GM12873 (cell line): ENCODE data around the gene NOXO1.

Experiments used
- TF ChIP-seq, protein P1 (sequence below): IDR thresholded peaks from 2 replicates; pipeline ENCODE4 v1.5.1; 2012; ENCODE audit warnings: low read depth, mild to moderate bottlenecking, moderate library complexity, low read length, control low read depth; ENCODE audit not compliant: insufficient read depth; ENCODE audit errors: missing control alignments

The NOXO1 gene

DNA sequence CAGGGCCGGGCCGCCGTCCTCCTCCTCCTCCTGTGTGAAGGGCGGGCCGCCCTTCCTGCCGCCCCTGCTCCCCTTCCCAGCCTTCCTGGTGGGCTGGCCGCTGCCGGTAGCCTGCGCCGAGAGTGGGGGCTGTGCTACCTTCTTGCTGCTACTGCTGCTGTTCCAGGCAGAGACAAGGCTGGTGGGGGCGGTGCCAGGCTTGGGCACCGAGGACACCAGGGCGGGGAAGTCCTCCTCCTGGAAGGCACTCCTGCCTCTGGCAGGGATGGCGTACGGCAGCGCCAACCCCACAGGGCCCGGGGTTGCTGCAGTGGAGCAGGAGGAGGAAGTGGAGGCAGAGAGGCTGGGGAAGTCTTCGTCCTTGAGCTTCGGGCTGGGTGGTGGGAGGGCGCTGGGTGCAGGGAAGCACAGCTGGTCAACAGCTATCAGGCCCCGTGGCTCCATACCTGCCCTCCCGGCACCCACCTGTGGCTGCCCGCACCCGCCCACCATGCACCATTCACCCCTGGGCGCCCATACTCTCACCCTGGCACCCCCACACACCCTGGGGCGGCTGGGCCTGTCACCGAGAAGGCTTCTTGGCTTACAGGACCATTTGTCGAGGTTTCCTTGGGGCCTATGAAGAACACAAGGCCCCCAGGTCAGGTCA, 18.7 kb upstream of the NOXO1 start:
- TF ChIP-seq, protein P1, sequence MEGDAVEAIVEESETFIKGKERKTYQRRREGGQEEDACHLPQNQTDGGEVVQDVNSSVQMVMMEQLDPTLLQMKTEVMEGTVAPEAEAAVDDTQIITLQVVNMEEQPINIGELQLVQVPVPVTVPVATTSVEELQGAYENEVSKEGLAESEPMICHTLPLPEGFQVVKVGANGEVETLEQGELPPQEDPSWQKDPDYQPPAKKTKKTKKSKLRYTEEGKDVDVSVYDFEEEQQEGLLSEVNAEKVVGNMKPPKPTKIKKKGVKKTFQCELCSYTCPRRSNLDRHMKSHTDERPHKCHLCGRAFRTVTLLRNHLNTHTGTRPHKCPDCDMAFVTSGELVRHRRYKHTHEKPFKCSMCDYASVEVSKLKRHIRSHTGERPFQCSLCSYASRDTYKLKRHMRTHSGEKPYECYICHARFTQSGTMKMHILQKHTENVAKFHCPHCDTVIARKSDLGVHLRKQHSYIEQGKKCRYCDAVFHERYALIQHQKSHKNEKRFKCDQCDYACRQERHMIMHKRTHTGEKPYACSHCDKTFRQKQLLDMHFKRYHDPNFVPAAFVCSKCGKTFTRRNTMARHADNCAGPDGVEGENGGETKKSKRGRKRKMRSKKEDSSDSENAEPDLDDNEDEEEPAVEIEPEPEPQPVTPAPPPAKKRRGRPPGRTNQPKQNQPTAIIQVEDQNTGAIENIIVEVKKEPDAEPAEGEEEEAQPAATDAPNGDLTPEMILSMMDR: no peak

DNA sequence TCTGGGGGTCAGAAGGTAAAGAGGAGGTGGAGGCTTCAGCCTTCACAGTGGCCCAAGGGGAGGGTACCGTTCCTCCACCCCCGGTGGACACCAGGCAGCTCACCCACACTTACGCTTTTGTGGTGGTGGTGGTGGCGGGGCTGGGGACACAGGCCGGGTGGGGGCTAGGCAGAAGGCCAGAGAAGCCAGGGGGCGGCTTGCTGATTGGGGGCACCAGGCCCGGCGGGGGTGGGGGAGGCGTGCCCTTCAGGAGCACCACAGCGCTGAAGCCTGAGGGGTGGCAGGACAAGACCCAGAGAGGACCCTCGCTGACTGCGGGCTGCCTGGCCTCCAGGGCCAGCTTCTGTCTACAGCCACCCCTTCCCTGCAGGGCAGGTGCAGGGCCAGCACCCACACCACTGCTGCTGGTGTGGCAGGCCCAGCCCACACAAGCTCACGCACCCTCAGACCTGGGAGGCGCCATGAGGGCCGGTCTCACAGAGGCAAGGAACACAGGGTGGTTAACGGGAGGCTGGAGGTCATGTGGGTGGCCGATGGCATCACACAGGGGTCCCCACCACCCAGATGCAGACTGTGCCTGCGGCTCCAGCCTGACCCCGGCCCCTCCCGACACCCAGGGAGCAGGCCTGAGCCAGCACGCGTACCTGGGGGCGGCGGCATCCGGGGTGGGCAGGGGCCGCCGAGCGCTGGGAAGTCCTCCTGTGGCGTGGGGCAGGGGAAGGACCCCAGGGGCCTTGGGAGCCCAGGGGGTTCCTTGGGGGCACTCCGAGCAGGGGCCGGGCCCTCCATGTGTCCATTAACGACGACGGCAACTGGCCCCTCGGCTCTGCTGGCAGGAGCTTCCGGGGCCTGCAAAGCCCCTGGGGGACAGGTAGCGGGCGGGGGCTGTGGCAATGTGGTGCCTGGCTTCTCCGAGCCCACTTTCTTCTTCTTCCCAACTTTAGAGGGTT, 17.9 kb upstream of the NOXO1 start:
- TF ChIP-seq, protein P1: no peak

DNA sequence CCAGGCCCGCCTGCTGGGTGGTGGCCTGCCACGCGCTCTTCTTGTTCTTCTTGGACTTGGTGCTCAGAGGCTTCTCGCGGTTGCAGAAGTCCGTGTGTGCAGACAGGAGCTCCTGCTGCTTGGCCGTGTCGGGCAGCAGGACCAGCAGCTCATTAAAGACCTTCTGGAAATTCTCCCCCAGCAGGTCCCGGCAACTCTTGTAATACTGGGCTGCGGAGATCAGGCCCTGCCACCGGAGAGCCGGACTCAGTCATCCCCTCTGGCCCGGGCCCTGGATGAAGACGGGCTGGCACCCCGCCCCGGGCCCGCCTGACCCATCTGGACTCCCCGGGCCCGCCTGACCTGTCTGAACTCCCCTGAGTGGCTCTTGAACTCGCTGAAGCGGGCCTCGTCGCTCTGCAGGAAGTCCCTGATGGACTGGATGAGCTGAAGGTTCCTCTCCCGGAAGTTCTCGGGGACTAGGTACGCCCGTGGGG, 17.1 kb upstream of the NOXO1 start:
- TF ChIP-seq, protein P1: no peak

DNA sequence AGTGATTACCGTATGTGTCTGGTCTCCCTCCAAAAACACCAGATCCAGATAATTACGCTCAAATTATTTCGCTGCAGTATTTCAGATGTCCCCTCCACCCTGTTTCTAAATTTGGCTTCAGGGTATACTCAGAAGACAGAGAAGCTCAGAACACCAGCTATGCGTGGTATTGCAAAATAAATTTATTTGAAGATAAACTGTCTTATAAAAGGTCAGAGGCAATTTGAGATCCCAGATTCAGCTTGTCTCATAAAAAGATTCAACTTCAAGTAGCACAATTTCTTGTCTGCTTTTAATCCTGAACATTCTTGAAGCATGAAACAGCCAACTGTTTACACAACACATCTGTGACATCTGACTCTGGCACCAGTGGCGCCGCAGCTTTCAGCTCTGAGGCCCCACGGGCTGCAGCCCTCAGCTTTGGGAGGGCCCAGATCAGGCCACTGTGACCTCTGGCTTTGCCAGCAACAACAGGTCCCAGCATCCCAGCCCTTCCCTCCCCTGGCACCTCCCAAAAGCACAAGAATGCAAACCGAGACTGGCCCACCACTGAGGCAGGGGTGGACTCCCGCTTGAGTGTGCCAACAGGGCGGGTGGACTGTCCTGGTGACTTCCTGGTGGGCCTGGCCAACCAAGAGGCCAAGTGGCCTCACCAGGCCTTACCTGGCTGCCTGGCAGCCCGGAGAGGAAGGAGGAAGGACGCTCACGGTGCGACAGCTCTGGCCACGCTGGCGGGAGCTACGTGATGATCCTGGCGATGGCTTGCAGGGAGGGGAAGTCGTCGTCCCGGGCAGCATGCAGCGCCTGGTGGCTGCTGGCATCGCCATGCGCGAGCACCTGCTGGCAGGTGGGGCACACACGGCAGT, 16.5 kb upstream of the NOXO1 start:
- TF ChIP-seq, protein P1: no peak

DNA sequence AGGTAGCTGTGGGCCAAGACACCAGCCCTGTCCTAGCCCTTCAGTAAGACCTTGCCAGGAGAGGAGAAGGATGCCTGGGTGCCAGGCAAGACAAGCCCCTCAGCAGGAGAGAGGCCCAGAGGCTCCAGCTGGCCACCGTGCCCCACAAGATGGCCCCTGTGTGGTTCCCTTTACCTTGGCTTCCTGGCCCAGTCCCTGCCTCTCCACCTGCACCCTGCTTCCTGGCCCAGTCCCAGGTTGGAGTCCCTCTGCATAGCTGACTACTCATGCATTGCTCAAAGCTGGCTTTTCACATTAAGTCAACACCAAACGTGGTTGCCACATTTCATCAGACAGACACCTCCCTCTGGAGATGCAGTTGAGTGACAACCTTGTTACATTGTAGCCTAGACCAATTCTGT, 12.5 kb upstream of the NOXO1 start:
- TF ChIP-seq, protein P1: no peak

DNA sequence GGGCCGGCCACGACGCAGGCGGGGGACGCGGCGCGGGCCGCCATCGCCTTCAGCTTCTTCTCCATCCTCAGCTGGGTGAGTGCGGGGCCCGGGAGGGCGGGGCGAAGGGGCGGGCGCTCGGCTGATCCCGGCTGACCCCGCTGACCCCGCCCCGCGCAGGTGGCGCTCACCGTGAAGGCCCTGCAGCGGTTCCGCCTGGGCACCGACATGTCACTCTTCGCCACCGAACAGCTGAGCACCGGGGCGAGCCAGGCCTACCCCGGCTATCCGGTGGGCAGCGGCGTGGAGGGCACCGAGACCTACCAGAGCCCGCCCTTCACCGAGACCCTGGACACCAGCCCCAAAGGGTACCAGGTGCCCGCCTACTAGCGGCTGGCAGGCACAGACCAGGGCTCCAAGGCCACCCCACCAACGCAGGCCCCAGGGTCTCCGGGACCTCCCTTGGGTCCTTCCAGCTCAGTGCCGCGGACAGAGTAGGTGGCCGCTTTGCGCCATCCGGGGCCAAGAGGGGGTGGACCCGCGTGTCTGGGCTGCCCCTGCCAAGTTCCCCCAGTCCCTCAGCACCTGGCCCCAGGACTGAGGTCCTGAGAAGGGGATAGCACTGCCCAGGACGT, 11.5 kb upstream of the NOXO1 start:
- TF ChIP-seq, protein P1: no peak
